Calu3 (cell line): ENCODE results near the gene XPR1. TPM values are rescaled to one million over a fixed set of nuclear protein-coding genes. Genes with fewer than 3 reads are reported as not detected.

ENCODE experiments used
- BruUV-seq: library from RNA; stranded (reverse); fragments of 400-500 nt; replicated peaks from 2 replicates; lab custom pipeline; 2021; lab: Mats Ljungman, UMichigan
- CTCF ChIA-PET: fragments of 300-600 bp; sonication (Branson Sonifier 250); formaldehyde crosslinking; loops from one replicate; lab custom pipeline; 2022; ENCODE audit warnings: antibody characterized with exemption; lab: Charles Lee
- DNase-seq: peaks from one replicate; pipeline ENCODE4 v3.0.0; 2022
- H3K27ac Mint-ChIP-seq: one replicate; pipeline ENCODE4 v1.8.0; 2022; ENCODE audit warnings: mixed read lengths; ENCODE audit not compliant: unreplicated experiment
- H3K27me3 Mint-ChIP-seq: one replicate; pipeline ENCODE4 v1.8.0; 2022; ENCODE audit warnings: mixed read lengths; ENCODE audit not compliant: unreplicated experiment
- H3K36me3 Mint-ChIP-seq: one replicate; pipeline ENCODE4 v1.8.0; 2022; ENCODE audit warnings: mild to moderate bottlenecking, moderate library complexity, mixed read lengths; ENCODE audit not compliant: insufficient read depth, unreplicated experiment
- H3K4me1 Mint-ChIP-seq: one replicate; pipeline ENCODE4 v1.8.0; 2022; ENCODE audit warnings: mild to moderate bottlenecking, low read depth, mixed read lengths; ENCODE audit not compliant: unreplicated experiment
- H3K4me3 Mint-ChIP-seq: one replicate; pipeline ENCODE4 v1.8.0; 2022; ENCODE audit warnings: mild to moderate bottlenecking, low read depth, moderate library complexity, mixed read lengths; ENCODE audit not compliant: unreplicated experiment
- H3K9me3 Mint-ChIP-seq: one replicate; pipeline ENCODE4 v1.8.0; 2022; ENCODE audit warnings: low read depth, mixed read lengths; ENCODE audit not compliant: unreplicated experiment
- CTCF ChIP-seq: fragments of 200-600 bp; IDR thresholded peaks from one replicate; pipeline ENCODE4 v1.8.0; 2022; ENCODE audit warnings: antibody characterized with exemption; ENCODE audit not compliant: unreplicated experiment
- intact Hi-C: fragments of 100-400 bp; cut with micrococcal nuclease; formaldehyde crosslinking; loops from one replicate; pipeline ENCODE4 v1.10.0; 2022; ENCODE audit not compliant: unreplicated experiment
- total RNA-seq: library from RNA; stranded (reverse); gene quantifications from 2 replicates; pipeline ENCODE4 v1.2.3, GENCODE V29; 2022

The XPR1 gene
- total RNA-seq, 1 experiment from 2014 or later, result 44.5 TPM

GRCh38 chr1:180859306-180859705 is 227.5 kb downstream of the XPR1 start:
- no peaks in the 10 kb centered on the region for H3K9me3 Mint-ChIP-seq
- DNase-seq, result no peak
- intact Hi-C loops, result no loop called here
- CTCF ChIA-PET, result no interaction called here
- no TSS peak for BruUV-seq
- no peaks in the 10 kb centered on the region for H3K27me3 Mint-ChIP-seq
- H3K4me1 Mint-ChIP-seq, result peaks cover 14% of the 10 kb centered on the region
- H3K27ac Mint-ChIP-seq, result no peak overlapping the region
- H3K4me3 Mint-ChIP-seq, result no peak overlapping the region
- no peaks in the 10 kb centered on the region for H3K36me3 Mint-ChIP-seq
- TF ChIP-seq CTCF, result no peak

- Mint-ChIP-seq H3K27me3 (no peaks in the 10 kb centered on the region), H3K4me1 (peaks cover 8% of the 10 kb centered on the region), H3K27ac (no peak overlapping the region), H3K36me3 (no peaks in the 10 kb centered on the region), H3K4me3 (no peak overlapping the region), H3K9me3 (no peaks in the 10 kb centered on the region)
- intact Hi-C loops, result loop anchor here (5.0 kb wide), 3 partner anchors 83 to 328 kb away; partner anchors contain the start of gene XPR1
- BruUV-seq, result no TSS peak
- no peak for DNase-seq
- CTCF ChIA-PET, result no interaction called here
- no peak for TF ChIP-seq CTCF
These were observed 228.7 kb downstream of the XPR1 start for GRCh38 chr1:180860535-180860934.

GRCh38 chr1:180862305-180862704 is 230.5 kb downstream of the XPR1 start:
- Mint-ChIP-seq H3K36me3 (no peaks in the 10 kb centered on the region), H3K4me1 (peaks cover 8% of the 10 kb centered on the region), H3K9me3 (no peaks in the 10 kb centered on the region), H3K27ac (no peak overlapping the region), H3K4me3 (no peak overlapping the region), H3K27me3 (no peaks in the 10 kb centered on the region)
- CTCF ChIA-PET, result interaction anchor here (0.6 to 2.9 kb wide), 6 partner anchors 12 to 347 kb away, joined by 3 to 25 read pairs (median 4); no protein-coding TSS in a partner anchor
- no peak for DNase-seq
- BruUV-seq, result no TSS peak
- no peak for TF ChIP-seq CTCF
- intact Hi-C loops, result loop anchor here (5.0 kb wide), 3 partner anchors 85 to 330 kb away; partner anchors contain the start of gene XPR1

- Mint-ChIP-seq H3K27ac (no peak overlapping the region), H3K9me3 (no peaks in the 10 kb centered on the region), H3K4me1 (peaks cover 8% of the 10 kb centered on the region), H3K36me3 (no peaks in the 10 kb centered on the region), H3K4me3 (no peak overlapping the region), H3K27me3 (no peaks in the 10 kb centered on the region)
- no TSS peak for BruUV-seq
- intact Hi-C loops, result loop anchor here (5.0 kb wide), 3 partner anchors 86 to 331 kb away; partner anchors contain the start of gene XPR1
- DNase-seq, result peak; percentile 52
- CTCF ChIA-PET, result interaction anchor here (0.6 to 2.9 kb wide), 4 partner anchors 20 to 348 kb away, joined by 3 to 25 read pairs (median 4); no protein-coding TSS in a partner anchor
- peak; percentile 48 for TF ChIP-seq CTCF
These were observed 231.4 kb downstream of the XPR1 start for GRCh38 chr1:180863158-180863775.
